MM.1S (cell line): ENCODE data around the gene PCDH8.

Source experiments
- DNase-seq: peaks from one replicate; pipeline ENCODE4 v3.0.0-alpha.2; 2015
- H2AFZ ChIP-seq: fragments of 300-600 bp; sonication (generic); 2 replicates; pipeline ENCODE4 v1.6.0; 2016; ENCODE audit warnings: antibody characterized with exemption, low read length
- H3F3A ChIP-seq: fragments of 300-600 bp; sonication (generic); 2 replicates; pipeline ENCODE4 v1.6.1; 2016; ENCODE audit warnings: mild to moderate bottlenecking, antibody characterized with exemption, low read length, moderate library complexity, mixed read lengths; ENCODE audit not compliant: insufficient read depth
- H3K27ac ChIP-seq: fragments of 300-600 bp; sonication (generic); 2 replicates; pipeline ENCODE4 v1.5.1; 2016; ENCODE audit warnings: mild to moderate bottlenecking, low read length
- H3K27me3 ChIP-seq: fragments of 300-600 bp; sonication (generic); replicated peaks from 2 replicates; pipeline ENCODE4 v1.6.0; 2016; ENCODE audit warnings: low read length; ENCODE audit not compliant: insufficient read depth
- H3K36me3 ChIP-seq: fragments of 300-600 bp; sonication (generic); replicated peaks from 2 replicates; pipeline ENCODE4 v1.6.1; 2016; ENCODE audit warnings: mild to moderate bottlenecking, low read length, mixed read lengths; ENCODE audit not compliant: insufficient read depth
- H3K4me1 ChIP-seq: fragments of 300-600 bp; sonication (generic); 2 replicates; pipeline ENCODE4 v1.6.1; 2016; ENCODE audit warnings: low read length, mixed read lengths
- H3K4me2 ChIP-seq: fragments of 300-600 bp; sonication (generic); 2 replicates; pipeline ENCODE4 v1.6.0; 2016; ENCODE audit warnings: low read depth, low read length
- H3K4me3 ChIP-seq: fragments of 300-600 bp; sonication (generic); 2 replicates; pipeline ENCODE4 v1.5.1; 2016; ENCODE audit warnings: low read length, mixed read lengths
- H3K79me2 ChIP-seq: fragments of 300-600 bp; sonication (generic); 2 replicates; pipeline ENCODE4 v1.6.1; 2016; ENCODE audit warnings: mixed run types, low read length, mixed read lengths
- H3K9ac ChIP-seq: fragments of 300-600 bp; sonication (generic); 2 replicates; pipeline ENCODE4 v1.6.1; 2016; ENCODE audit warnings: low read length, mixed read lengths
- H3K9me2 ChIP-seq: fragments of 300-600 bp; sonication (generic); replicated peaks from 2 replicates; pipeline ENCODE4 v1.6.1; 2016; ENCODE audit warnings: mild to moderate bottlenecking, low read length, mixed read lengths; ENCODE audit not compliant: insufficient read depth
- H3K9me3 ChIP-seq: fragments of 300-600 bp; sonication (generic); replicated peaks from 2 replicates; pipeline ENCODE4 v1.6.1; 2016; ENCODE audit warnings: mild to moderate bottlenecking, low read length, mixed read lengths; ENCODE audit not compliant: insufficient read depth
- H4K20me1 ChIP-seq: fragments of 300-600 bp; sonication (generic); 2 replicates; pipeline ENCODE4 v1.6.1; 2016; ENCODE audit warnings: mild to moderate bottlenecking, low read length, moderate library complexity, mixed read lengths; ENCODE audit not compliant: insufficient read depth
- CTCF ChIP-seq: fragments of 300-600 bp; sonication (generic); IDR thresholded peaks from 2 replicates; pipeline ENCODE4 v1.5.1; 2016; ENCODE audit warnings: antibody characterized with exemption, low read length, mixed read lengths
- EZH2 ChIP-seq: fragments of 300-600 bp; sonication (generic); optimal IDR thresholded peaks from 2 replicates; pipeline ENCODE3; 2017; ENCODE audit warnings: low read depth, mild to moderate bottlenecking, antibody characterized with exemption, low read length, mixed read lengths
- EZH2phosphoT487 ChIP-seq: fragments of 300-600 bp; sonication (generic); IDR thresholded peaks from 2 replicates; pipeline ENCODE4 v1.6.1; 2018; ENCODE audit warnings: antibody characterized with exemption, low read length

Gene PCDH8

GRCh38 chr13:52879950-52880741 lies 31.7 kb upstream of the PCDH8 start:
- Histone ChIP-seq H3K9me3 (no peaks in the 10 kb centered on the region), H3K4me3 (no peak overlapping the region), H3K4me2 (no peak overlapping the region), H3K9ac (no peak overlapping the region), H3K4me1 (peaks cover 13% of the 10 kb centered on the region), H3F3A (no peaks in the 10 kb centered on the region), H2AFZ (no peak overlapping the region), H3K27ac (no peak overlapping the region), H4K20me1 (no peaks in the 10 kb centered on the region), H3K36me3 (no peaks in the 10 kb centered on the region), H3K79me2 (no peaks in the 10 kb centered on the region), H3K9me2 (no peaks in the 10 kb centered on the region), H3K27me3 (no peaks in the 10 kb centered on the region)
- DNase-seq, result no peak
- no peak for TF ChIP-seq CTCF
- TF ChIP-seq EZH2phosphoT487, result no peak
- TF ChIP-seq EZH2, result no peak

GRCh38 chr13:52878831-52879230 lies 30.4 kb upstream of the PCDH8 start:
- no peak for TF ChIP-seq EZH2
- TF ChIP-seq EZH2phosphoT487, result no peak
- no peak for TF ChIP-seq CTCF
- Histone ChIP-seq H3K36me3 (no peaks in the 10 kb centered on the region), H3K9me2 (no peaks in the 10 kb centered on the region), H3K27me3 (no peaks in the 10 kb centered on the region), H3K9me3 (no peaks in the 10 kb centered on the region), H3F3A (no peaks in the 10 kb centered on the region), H4K20me1 (no peaks in the 10 kb centered on the region), H3K9ac (no peak overlapping the region), H3K4me2 (no peak overlapping the region), H3K4me1 (peaks cover 7% of the 10 kb centered on the region), H3K79me2 (no peaks in the 10 kb centered on the region), H2AFZ (no peak overlapping the region), H3K27ac (no peak overlapping the region), H3K4me3 (no peak overlapping the region)
- DNase-seq, result no peak

GRCh38 chr13:52870143-52870542 lies 21.7 kb upstream of the PCDH8 start:
- Histone ChIP-seq H3K79me2 (no peaks in the 10 kb centered on the region), H3K27me3 (no peaks in the 10 kb centered on the region), H2AFZ (no peak overlapping the region), H3F3A (peaks cover 32% of the 10 kb centered on the region), H3K4me3 (no peak overlapping the region), H3K4me1 (peaks cover 47% of the 10 kb centered on the region), H4K20me1 (no peaks in the 10 kb centered on the region), H3K27ac (peak overlapping the region; percentile 98; the same call in 1 of the 2 replicates), H3K4me2 (peak overlapping the region; percentile 75), H3K9me3 (no peaks in the 10 kb centered on the region), H3K36me3 (no peaks in the 10 kb centered on the region), H3K9me2 (no peaks in the 10 kb centered on the region), H3K9ac (no peak overlapping the region)
- DNase-seq, result no peak
- TF ChIP-seq CTCF (no peak), EZH2phosphoT487 (no peak), EZH2 (no peak)
